Measurements from ENCODE around the gene SPTBN5.

SPTBN5 gene

DNA sequence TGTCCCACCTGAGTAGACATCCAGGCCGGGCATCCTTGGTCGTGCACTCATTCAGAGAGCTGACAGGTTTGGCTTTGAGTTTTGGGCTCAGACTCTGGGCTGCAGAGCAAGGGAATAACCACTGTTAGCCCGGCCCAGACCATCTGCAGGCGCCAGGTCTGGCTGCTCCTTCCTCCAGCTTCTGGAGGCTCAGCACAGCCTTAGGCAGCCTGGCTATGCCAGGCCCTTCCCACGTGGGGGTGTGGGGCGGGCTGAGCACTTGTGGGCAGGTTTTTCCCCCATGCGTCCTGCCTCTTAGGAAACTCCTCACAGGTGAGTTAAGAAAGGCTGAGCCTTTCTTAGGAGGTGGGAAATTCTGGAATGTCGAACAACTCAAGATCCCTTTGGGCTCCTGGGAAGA lies 44.0 kb downstream of the SPTBN5 start:
- no peak for TF ChIP-seq JUND (IDR thresholded peaks at IDR 0.05; ENCODE audit: low read depth)
- peak; percentile 81 to 85 for DNase-seq (ENCODE audit: low read depth in 1 of 2, low spot score in 1 of 2)
- in situ Hi-C loops (cut with HindIII; ENCODE audit: low pct_unique_long_range_greater_than_20kb, low sequenced_read_pairs), result no loop called here

DNA sequence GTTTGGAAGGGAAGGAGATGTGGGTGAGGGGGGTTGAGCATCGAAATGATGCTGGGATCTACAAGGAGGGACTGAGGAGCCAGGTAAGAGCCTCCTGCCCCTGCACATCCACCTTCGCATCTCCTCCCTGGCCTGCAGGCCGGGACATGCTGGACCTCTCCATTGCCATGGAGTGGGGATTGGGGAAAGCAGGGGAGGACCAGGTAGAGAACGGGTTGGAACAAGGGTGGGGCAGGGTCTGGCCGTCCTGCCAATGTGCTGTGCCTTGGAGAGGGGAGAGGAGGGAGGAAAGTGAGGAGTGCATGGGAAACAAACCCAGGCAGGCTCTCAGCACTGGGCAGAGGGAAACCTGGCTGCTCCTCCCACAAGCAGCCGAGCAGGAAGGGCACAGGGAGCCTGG lies 44.6 kb downstream of the SPTBN5 start:
- no peak for DNase-seq (ENCODE audit: low read depth in 1 of 2, low spot score in 1 of 2)
- TF ChIP-seq JUND (IDR thresholded peaks at IDR 0.05; ENCODE audit: low read depth), result no peak
- in situ Hi-C loops (cut with HindIII; ENCODE audit: low pct_unique_long_range_greater_than_20kb, low sequenced_read_pairs), result no loop called here

DNA sequence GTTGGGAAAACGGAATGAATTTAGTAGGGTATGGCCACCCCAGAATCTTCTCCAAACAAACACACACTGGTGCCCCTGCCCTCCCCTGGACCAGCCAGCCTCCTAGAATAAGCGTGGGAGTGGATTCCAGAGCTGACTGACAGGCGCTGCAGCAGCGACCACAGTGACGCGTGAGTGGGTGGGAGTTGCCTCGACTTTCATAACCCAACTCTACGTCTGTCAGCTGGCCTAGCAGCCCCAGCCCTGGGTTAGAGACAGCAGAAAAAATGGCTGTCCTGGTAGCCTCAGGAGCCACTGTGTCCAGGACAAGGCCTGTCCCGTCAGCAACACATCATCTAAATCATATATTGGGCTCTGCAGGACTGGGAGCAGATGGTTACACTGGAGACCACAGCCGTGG lies 45.2 kb downstream of the SPTBN5 start:
- DNase-seq (ENCODE audit: low read depth in 1 of 2, low spot score in 1 of 2), result no peak
- no peak for TF ChIP-seq JUND (IDR thresholded peaks at IDR 0.05; ENCODE audit: low read depth)
- in situ Hi-C loops (cut with HindIII; ENCODE audit: low pct_unique_long_range_greater_than_20kb, low sequenced_read_pairs), result no loop called here

DNA sequence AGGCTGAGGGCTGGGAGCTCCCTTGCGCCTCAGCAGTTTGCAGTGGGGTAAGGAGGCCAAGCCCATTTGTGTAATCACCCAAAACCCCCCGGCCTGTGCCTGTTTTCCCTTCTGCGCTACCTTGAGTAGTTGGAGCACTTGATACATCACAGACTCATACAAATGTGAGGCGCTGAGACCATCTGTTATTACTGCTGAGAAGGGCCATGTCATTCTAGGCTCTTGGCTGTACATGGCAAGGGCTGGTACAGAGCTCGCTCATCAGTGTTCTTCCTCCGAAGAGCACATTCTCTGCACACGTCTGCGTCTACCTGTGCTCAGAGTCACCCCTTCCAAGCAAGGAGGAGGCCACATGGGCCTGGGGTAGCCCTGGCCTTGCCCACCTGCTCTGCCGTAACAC lies 45.9 kb downstream of the SPTBN5 start:
- no peak for DNase-seq (ENCODE audit: low read depth in 1 of 2, low spot score in 1 of 2)
- TF ChIP-seq JUND (IDR thresholded peaks at IDR 0.05; ENCODE audit: low read depth), result no peak
- in situ Hi-C loops (cut with HindIII; ENCODE audit: low pct_unique_long_range_greater_than_20kb, low sequenced_read_pairs), result no loop called here

DNA sequence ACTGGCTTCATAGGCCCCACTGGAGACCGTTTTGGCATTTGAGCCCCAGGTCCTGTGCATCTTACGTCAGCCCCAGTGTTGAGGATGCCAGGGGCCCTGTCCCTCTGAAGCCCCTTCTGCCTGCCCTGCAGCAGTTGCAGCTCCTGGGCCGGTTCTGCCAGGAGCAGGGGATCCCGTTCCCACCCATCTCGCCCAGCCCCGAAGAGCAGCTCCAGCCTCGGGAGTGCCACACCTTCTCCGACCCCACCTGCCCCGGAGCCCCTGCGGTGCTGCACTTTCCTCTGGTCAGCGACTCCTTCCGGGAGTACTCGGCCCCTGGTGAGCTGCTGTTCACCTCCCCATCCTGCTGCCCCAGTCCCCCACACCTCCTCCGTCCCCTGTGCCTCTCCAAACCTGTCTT lies 46.6 kb downstream of the SPTBN5 start:
- TF ChIP-seq JUND (IDR thresholded peaks at IDR 0.05; ENCODE audit: low read depth), result no peak
- DNase-seq (ENCODE audit: low read depth in 1 of 2, low spot score in 1 of 2), result no peak
- in situ Hi-C loops (cut with HindIII; ENCODE audit: low pct_unique_long_range_greater_than_20kb, low sequenced_read_pairs), result no loop called here

DNA sequence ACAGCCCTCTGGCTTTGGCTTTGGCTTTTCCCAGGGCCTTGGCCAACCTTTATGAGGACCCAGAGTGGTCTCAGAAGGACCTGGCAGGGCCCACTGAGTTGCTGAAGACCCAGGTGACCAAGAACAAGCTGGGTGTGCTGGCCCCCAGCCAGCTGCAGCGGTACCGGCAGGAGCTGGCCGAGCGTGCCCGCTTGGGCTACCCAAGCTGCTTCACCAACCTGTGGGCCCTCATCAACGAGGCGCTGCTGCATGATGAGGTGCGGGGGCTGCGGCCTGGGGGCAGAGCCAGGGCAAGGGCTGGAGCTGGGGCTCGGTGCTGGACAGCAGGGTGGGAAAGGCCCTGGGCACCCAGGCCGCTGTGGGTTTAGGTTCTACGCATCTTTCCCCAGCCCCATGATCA lies 49.0 kb downstream of the SPTBN5 start:
- no peak for TF ChIP-seq JUND (IDR thresholded peaks at IDR 0.05; ENCODE audit: low read depth)
- in situ Hi-C loops (cut with HindIII; ENCODE audit: low pct_unique_long_range_greater_than_20kb, low sequenced_read_pairs), result no loop called here
- no peak for DNase-seq (ENCODE audit: low read depth in 1 of 2, low spot score in 1 of 2)

DNA sequence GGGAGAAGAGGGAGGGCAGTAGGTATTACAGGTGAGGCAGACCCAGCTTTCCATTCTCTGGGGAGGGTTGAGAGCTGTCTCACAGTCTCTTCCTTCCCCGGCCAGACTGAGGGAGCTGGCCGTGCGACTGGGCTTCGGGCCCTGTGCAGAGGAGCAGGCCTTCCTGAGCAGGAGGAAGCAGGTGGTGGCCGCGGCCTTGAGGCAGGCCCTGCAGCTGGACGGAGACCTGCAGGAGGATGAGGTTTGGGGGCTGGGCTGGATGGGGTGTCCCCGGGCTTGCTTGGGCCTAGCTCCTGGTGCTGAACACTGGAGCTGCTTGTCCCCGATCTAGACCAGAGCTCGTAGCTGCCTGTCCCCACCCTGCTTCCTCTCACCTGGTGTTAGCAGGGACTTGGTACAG lies 50.3 kb downstream of the SPTBN5 start:
- TF ChIP-seq JUND (IDR thresholded peaks at IDR 0.05; ENCODE audit: low read depth), result no peak
- in situ Hi-C loops (cut with HindIII; ENCODE audit: low pct_unique_long_range_greater_than_20kb, low sequenced_read_pairs), result no loop called here

DNA sequence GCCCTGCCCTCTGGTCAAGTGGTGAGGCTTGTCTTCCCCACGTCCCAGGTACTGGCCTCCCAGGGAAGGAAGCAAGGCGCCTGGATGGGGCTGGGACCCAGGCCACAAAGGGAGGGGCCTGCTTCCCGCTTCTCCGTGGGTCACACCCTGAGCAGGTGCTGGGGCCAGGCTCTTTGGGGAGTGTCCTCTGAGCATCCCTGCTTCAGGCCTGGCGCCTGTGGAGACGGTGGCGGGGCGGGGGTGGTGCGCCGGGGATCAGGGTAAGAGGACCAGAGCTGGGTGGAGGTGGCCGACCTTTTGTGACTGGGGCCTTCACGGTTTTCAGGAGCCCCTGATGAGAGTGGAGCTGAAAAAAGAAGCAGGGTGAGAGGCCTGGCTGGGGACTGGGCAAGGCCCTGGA lies 51.6 kb downstream of the SPTBN5 start:
- DNase-seq (ENCODE audit: low read depth in 1 of 2, low spot score in 1 of 2), result no peak
- in situ Hi-C loops (cut with HindIII; ENCODE audit: low pct_unique_long_range_greater_than_20kb, low sequenced_read_pairs), result no loop called here
- no peak for TF ChIP-seq JUND (IDR thresholded peaks at IDR 0.05; ENCODE audit: low read depth)

More for the DNA sequence above, 50.3 kb downstream of the SPTBN5 start:
- no peak for DNase-seq (ENCODE audit: low read depth in 1 of 2, low spot score in 1 of 2)

DNA sequence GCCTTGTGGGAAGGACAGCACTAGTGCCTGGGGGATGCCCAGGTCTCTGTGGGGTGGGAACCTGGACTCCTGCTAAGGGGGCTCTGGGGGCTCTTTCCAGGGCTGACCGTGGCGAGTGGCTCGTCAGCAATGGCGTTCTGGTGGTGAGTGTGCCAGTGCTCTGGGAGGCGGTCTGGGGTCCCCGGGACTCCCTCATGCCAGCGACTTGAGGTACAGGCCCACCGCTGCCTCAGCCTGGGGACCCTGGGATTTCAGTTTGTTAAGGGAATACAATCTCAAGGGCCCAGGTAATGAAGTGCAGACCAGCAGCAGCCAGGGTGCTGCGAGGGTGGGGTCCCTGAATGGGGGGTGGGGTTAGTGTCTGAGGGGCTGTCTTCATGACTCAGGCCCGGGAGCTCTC lies 52.7 kb downstream of the SPTBN5 start:
- no peak for TF ChIP-seq JUND (IDR thresholded peaks at IDR 0.05; ENCODE audit: low read depth)
- in situ Hi-C loops (cut with HindIII; ENCODE audit: low pct_unique_long_range_greater_than_20kb, low sequenced_read_pairs), result no loop called here
- no peak for DNase-seq (ENCODE audit: low read depth in 1 of 2, low spot score in 1 of 2)

DNA sequence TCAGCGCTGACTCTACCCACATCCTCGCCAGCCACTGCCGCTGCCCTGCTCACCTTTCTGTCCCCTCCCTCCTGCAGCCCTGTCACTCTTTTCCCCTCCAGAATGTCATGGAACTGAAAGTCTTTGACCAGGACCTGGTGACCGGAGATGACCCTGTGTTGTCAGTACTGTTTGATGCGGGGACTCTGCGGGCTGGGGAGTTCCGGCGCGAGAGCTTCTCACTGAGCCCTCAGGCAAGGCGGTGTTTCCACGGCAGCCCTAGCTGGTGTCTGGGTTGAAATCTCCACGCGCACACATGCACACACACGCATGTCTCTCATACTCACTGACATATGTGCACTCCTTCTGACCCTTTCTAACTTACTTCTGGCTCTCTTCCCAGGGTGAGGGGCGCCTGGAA lies 53.2 kb downstream of the SPTBN5 start:
- TF ChIP-seq JUND (IDR thresholded peaks at IDR 0.05; ENCODE audit: low read depth), result no peak
- in situ Hi-C loops (cut with HindIII; ENCODE audit: low pct_unique_long_range_greater_than_20kb, low sequenced_read_pairs), result no loop called here
- DNase-seq (ENCODE audit: low read depth in 1 of 2, low spot score in 1 of 2), result no peak

DNA sequence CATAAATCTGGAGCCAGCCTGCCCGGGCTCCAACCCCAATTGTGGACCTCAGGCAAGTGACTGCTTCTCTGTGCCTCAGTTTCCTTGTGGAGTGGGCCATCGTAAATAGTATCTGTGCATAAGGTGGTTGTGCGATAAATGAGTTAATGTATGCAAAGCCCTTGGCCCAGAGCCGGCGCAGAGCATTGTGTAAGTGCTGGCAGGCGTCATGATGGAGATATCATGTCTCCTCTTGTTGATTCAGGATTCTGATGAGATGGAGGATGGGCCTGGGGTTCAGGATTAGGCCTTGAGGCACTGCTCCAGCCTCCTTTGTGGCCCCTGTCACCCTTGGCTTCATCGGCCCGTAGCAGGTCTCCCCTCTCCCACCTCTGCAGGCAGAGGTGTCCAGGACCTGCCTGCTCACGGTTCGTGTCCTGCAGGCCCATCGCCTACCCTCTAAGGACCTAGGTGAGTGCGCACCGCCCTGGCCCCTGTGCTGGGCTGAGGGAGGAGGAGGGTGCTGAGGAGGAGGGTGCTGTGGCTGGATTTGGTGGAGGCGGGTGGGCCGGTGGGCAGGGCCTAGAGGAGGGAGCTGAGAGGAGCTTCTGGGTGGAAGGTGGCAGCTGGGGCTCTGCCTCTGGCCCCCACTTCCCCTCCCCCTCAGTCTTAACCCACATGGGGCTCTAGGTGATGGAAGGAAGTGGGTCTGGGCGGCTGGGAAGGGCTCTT lies 53.9 kb downstream of the SPTBN5 start:
- in situ Hi-C loops (cut with HindIII; ENCODE audit: low pct_unique_long_range_greater_than_20kb, low sequenced_read_pairs), result no loop called here
- no peak for TF ChIP-seq JUND (IDR thresholded peaks at IDR 0.05; ENCODE audit: low read depth)
- DNase-seq (ENCODE audit: low read depth in 1 of 2, low spot score in 1 of 2), result no peak

DNA sequence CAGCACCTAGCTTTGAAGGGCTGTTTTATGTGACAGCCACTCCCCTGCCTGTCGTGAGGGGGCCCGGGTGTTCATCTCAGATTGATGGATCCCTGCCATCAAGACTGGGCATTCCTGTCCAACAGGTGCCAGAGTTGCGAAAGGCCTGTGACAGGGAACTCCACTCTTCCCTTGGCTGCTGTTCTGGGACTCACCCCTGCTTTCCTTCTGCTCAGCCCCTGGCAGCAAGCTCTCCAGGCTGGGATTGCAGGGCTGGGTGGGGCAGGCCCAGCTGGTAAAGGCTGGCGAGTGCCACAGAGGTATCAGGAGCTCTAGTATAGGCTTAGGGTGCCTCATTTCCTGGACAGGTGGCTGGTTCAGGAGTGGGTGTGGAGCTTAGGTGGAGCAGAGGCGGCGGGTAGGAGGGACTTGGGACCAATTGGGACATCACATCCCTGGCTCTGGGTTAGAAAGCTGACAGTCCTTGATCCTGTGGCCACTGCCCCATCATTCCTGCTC lies 55.4 kb downstream of the SPTBN5 start, which contains the start of gene PLA2G4B:
PLA2G4B (plus strand) TSS at position 448 of the 498 bp plus-strand sequence. CDS start 67 bp downstream, outside the sequence.
- TF ChIP-seq JUND (IDR thresholded peaks at IDR 0.05; ENCODE audit: low read depth), result no peak
- in situ Hi-C loops (cut with HindIII; ENCODE audit: low pct_unique_long_range_greater_than_20kb, low sequenced_read_pairs), result no loop called here

DNA sequence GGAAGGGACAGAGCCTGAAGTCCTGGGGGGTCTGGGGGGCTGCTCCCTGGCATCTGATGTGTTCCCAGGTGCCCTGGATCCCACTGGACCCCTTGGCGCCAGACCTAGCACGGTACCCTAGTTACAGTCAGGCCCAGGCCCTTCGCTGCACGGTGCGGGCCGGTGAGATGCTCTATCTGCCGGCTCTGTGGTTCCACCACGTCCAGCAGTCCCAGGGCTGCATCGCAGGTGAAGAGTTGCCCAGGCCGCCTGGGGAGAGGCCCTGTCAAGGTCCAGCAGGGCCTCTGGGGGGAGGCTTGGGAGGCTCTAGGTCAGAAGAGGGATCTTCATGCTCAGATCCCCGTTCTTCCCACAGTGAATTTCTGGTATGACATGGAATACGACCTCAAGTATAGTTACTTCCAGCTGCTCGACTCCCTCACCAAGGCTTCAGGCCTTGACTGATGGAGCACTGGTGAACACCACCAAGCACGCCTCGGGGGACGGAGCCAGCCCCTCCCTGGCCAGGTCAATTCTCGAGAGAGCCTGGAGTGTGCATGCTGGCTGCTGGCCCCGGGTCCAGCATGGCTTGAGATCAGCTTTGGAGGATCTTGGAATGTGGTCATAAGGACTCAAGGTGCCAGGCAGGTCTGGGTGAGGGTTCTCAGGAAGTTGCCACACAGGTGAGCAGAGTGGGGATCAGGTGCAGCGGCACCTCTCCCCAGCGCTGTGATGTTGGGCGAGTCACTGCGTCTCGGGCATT lies 57.0 kb downstream of the SPTBN5 start:
- in situ Hi-C loops (cut with HindIII; ENCODE audit: low pct_unique_long_range_greater_than_20kb, low sequenced_read_pairs), result no loop called here
- no peak for TF ChIP-seq JUND (IDR thresholded peaks at IDR 0.05; ENCODE audit: low read depth)
- DNase-seq (ENCODE audit: low read depth in 1 of 2, low spot score in 1 of 2), result no peak

More for the DNA sequence above, 55.4 kb downstream of the SPTBN5 start, which contains the start of gene PLA2G4B:
- peak; percentile 85 to 96 for DNase-seq (ENCODE audit: low read depth in 1 of 2, low spot score in 1 of 2)

All from T47D (cell line).